ENCODE results near the gene CTNNA1.

CTNNA1 gene

GRCh38 chr5:138952962-138953361 is 199.7 kb downstream of the CTNNA1 start:
- DNase-seq = no peak

- peak; percentile 68 for DNase-seq
Measured at GRCh38 chr5:138953387-138954256, 200.4 kb downstream of the CTNNA1 start.

DNA sequence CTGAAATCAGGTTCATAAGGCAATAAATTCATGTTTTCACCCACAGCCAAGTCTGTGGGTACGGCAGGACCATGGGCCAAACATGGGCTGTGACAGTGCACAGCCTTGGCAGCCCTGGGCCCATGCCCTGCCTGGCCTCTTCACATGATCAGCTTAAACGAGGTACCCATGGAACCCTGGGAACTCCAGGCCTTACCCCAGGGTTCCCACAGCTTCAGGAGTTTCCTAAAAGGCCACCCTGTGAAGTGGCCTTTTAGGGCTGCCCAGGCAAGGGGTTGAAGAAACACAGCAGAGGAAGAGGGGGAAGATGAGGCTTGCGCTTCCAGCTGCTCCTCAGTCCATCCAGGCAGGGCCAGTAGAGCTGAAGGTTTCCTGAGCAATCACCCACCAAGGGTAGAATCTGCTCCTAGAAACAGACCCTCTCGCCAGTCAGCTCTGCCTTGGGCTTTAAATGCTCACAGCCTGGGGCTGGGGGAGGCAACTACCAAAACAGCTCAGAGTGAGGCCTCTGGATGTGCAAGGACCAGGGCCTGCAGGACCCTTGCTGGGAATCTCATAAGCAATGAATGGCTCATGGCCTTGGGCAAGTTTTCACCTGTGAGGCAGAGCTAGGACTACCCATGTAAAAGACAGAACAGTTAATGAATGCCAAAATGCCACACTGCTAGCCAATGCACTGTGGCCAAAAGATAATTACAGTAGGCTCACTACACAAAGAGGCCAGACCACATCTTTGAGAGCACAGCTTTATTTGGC is 201.2 kb downstream of the CTNNA1 start:
- DNase-seq = no peak

- no peak for DNase-seq
Measured at GRCh38 chr5:138955013-138955660, 201.9 kb downstream of the CTNNA1 start.

- no peak for DNase-seq
Measured at GRCh38 chr5:138955671-138956295, 202.6 kb downstream of the CTNNA1 start.

GRCh38 chr5:138956801-138957200 is 203.6 kb downstream of the CTNNA1 start:
- DNase-seq = no peak

- DNase-seq = no peak
Measured at GRCh38 chr5:138960145-138960692, 207.0 kb downstream of the CTNNA1 start.

DNA sequence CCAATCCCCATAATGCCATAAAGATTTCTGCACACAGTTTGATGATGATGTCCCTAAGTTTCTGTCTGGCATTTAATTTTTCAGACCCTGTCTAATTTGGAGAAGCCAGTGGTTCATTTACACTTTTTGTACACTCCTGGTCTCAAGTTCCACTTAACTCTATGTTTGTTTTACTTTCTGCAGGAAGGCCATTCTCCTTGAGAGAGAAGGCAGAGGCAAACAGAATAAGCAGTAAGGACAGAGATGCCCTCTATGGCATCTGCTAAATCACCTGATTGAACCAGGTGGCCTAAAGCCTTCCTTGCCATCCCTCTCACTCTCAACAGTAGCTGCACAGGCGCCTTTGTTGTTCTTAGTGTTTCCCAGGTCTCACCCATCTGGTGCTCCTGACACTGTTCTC is 208.0 kb downstream of the CTNNA1 start:
- DNase-seq = no peak

GRCh38 chr5:138961729-138962128 is 208.5 kb downstream of the CTNNA1 start:
- DNase-seq = no peak

- DNase-seq = no peak
Measured at GRCh38 chr5:138962614-138963370, 209.6 kb downstream of the CTNNA1 start.

DNA sequence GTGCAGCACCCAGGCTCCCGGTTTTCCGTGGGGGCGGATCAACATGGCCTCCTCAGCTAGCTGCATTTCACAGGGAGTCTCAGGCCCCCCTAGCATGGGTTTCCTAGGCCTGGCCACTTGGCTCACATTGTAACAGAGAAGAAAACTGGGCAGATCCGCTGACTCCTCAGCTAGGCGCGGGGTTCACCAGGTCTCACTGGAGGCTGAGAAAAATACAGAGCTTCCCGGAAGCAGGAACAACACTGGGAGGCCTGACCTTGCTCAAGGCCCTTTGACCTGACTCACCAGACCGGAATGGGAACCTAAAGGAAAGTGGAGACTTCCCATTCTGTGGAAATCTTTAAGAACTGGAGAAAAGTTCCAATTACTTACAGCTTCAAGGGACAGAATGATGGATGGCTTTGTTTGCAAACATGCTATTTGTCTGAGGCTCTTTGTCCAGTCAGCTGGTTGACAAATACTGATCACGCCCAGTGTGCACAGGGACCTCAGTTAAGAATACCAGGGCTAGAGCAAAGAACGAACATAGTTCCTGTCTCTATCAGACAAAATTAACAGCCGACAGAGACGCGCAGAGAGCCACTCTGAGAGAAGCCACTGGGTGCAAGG is 210.6 kb downstream of the CTNNA1 start:
- DNase-seq = no peak

- no peak for DNase-seq
Measured at GRCh38 chr5:138964647-138965201, 211.5 kb downstream of the CTNNA1 start.

DNA sequence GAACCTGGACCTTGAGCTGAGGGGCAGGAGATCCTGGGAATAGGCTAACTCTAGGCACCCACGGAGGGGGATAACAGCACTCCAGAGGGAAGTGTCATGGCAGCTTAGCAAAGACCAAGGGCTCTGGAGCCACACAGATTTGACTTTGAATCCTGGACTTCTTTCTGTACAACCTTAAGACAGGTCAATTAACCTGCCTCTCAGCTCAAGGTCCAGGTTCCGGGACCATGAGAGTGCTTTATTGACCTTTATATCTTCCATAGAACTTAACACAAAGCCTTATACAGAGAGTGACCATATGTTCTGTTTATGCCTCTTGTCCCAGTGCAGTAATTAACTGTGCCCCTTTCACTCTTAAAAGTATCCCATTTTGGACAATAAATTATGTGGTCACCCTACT is 212.4 kb downstream of the CTNNA1 start:
- no peak for DNase-seq

- DNase-seq = no peak
Measured at GRCh38 chr5:138966236-138966985, 213.2 kb downstream of the CTNNA1 start.

GRCh38 chr5:138967791-138968448 is 214.7 kb downstream of the CTNNA1 start:
- DNase-seq = peak; percentile 48

GRCh38 chr5:138968601-138969000 is 215.4 kb downstream of the CTNNA1 start:
- no peak for DNase-seq

- no peak for DNase-seq
Measured at GRCh38 chr5:138969323-138970002, 216.2 kb downstream of the CTNNA1 start.

GRCh38 chr5:138972230-138972629 is 219.0 kb downstream of the CTNNA1 start:
- DNase-seq = no peak

GRCh38 chr5:138972836-138973235 is 219.6 kb downstream of the CTNNA1 start:
- DNase-seq = no peak
